Measurements from ENCODE around the gene ZNF593OS.

DNA sequence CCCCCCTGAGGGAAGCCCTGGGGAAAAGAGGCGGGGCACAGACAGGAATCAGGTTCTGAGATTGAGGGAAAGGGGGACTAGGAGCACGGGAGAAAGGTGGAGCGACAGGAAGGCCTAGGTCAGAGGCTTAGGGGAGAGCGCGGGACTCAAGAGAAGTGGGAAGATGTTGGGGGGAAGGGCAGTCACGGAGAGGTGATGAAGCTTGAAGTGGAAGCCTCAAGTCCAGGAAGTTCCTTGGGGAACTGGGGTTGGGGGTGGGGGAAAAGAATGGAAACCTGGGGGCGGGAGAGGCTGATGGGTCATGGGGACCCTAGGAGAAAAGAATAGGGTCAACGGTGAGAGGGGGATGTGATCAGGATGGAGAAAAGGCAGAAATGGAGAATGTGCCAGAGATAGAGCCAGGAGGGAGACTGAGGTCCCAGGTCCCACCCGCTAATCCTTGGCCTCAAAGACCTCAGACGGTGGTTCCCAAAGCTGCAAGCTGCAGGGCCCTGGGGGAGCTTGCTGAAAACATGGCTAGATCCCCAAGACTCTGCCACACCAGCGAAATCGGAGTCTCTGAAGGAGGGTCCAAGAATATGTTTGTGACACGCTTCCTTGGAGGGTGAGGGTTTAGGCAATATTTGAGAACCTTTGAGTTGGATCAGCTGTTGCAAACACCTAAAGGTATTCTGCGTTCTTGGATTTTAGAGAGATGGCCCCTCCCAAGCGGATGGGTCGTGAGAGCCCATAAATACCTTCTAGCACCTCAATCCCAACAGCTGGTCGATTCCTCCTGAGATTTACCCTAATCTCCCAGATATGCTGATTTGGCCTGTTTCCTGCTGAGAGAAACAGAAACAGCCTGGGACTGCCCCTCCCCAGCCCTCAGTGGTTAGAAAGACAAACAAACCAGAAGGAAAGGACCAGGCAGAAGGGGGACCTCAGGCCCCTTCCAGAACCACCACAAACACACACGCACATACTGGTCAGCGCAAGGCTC lies 6.5 kb downstream of the ZNF593OS start:
- TF ChIP-seq, protein P1, sequence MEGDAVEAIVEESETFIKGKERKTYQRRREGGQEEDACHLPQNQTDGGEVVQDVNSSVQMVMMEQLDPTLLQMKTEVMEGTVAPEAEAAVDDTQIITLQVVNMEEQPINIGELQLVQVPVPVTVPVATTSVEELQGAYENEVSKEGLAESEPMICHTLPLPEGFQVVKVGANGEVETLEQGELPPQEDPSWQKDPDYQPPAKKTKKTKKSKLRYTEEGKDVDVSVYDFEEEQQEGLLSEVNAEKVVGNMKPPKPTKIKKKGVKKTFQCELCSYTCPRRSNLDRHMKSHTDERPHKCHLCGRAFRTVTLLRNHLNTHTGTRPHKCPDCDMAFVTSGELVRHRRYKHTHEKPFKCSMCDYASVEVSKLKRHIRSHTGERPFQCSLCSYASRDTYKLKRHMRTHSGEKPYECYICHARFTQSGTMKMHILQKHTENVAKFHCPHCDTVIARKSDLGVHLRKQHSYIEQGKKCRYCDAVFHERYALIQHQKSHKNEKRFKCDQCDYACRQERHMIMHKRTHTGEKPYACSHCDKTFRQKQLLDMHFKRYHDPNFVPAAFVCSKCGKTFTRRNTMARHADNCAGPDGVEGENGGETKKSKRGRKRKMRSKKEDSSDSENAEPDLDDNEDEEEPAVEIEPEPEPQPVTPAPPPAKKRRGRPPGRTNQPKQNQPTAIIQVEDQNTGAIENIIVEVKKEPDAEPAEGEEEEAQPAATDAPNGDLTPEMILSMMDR (IDR thresholded peaks at IDR 0.05), result no peak
- no peak for TF ChIP-seq EZH2 (IDR thresholded peaks at IDR 0.05; ENCODE audit: borderline replicate concordance, insufficient read depth, low read depth, low read length, poor library complexity, severe bottlenecking)
